Stimulated activated CD4-positive, alpha-beta T cell treated with anti-CD3 and anti-CD28 coated beads, TNF-alpha, amount 100 ng/mL, for 24 hours (primary cell): Measurements from ENCODE around the gene SBK1.
"Not testable (repeated sequence)": the region's sequence is repeated elsewhere in the genome, so short reads cannot be mapped to it uniquely, and the experiment has no call there.

ENCODE experiments used
- DNase-seq, 3 experiments: peaks; one replicate each; pipeline ENCODE4 v3.0.0-alpha.2; 2020; ENCODE audit warnings: low read depth in 3 of 3

The SBK1 gene

GRCh38 chr16:28308794-28309584, 16.7 kb downstream of the SBK1 start:
- DNase-seq = no peak

- DNase-seq = peak; percentile 60 to 79 (median 64)
Measured at GRCh38 chr16:28309811-28310311, 17.5 kb downstream of the SBK1 start.

- no peak for DNase-seq
Measured at GRCh38 chr16:28310796-28311195, 18.5 kb downstream of the SBK1 start.

GRCh38 chr16:28311413-28311812, 19.1 kb downstream of the SBK1 start:
- no peak for DNase-seq

- no peak for DNase-seq
Measured at GRCh38 chr16:28311913-28312312, 19.6 kb downstream of the SBK1 start.

GRCh38 chr16:28312327-28312726, 20.0 kb downstream of the SBK1 start:
- DNase-seq = no peak

- no peak for DNase-seq
Measured at GRCh38 chr16:28313587-28313986, 21.3 kb downstream of the SBK1 start.

- no peak for DNase-seq
Measured at GRCh38 chr16:28316054-28316453, 23.7 kb downstream of the SBK1 start.

- DNase-seq = peak; percentile 46 to 69 (median 51)
Measured at GRCh38 chr16:28317040-28317880, 24.9 kb downstream of the SBK1 start.

- no peak for DNase-seq
Measured at GRCh38 chr16:28318042-28318744, 25.9 kb downstream of the SBK1 start.

GRCh38 chr16:28319476-28320022, 27.2 kb downstream of the SBK1 start:
- no peak for DNase-seq

- DNase-seq = no peak
Measured at GRCh38 chr16:28320023-28320561, 27.8 kb downstream of the SBK1 start.

- DNase-seq = no peak
Measured at GRCh38 chr16:28320741-28321140, 28.4 kb downstream of the SBK1 start.

GRCh38 chr16:28321700-28322411, 29.5 kb downstream of the SBK1 start:
- peak in 1 of 3 experiments; percentile 44 for DNase-seq

- no peak for DNase-seq
Measured at GRCh38 chr16:28324235-28324886, 32.0 kb downstream of the SBK1 start.

- DNase-seq = no peak
Measured at GRCh38 chr16:28324887-28325279, 32.6 kb downstream of the SBK1 start.

GRCh38 chr16:28326881-28327610, 34.7 kb downstream of the SBK1 start:
- peak; percentile 40 to 67 (median 41) for DNase-seq

- DNase-seq = not testable (repeated sequence)
Measured at GRCh38 chr16:28330232-28330631, 37.9 kb downstream of the SBK1 start.

GRCh38 chr16:28330981-28331380, 38.7 kb downstream of the SBK1 start:
- not testable (repeated sequence) for DNase-seq

- not testable (repeated sequence) for DNase-seq
Measured at GRCh38 chr16:28332632-28333031, 40.3 kb downstream of the SBK1 start.
